ENCODE data around the gene MRPL58.

DNA sequence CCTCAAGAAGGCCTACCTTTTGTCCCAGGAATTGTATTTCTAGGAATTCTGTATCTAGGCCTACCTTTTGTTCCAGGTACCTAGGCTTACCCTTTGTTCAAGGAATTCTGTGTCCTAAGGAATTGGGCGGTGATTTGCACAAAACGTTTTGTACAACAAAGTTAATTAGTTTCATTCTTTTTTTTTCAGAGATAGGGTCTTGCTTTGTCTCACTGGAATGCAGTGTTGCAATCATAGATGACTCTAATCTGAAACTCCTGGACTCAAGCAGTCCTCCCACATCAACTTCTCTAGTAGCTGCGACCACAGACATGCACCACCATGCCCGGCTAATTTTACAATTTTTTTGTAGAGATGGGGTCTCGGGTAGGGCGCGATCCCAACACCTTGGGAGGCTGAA lies 18.0 kb upstream of the MRPL58 start:
- no peak for TF ChIP-seq ZBTB7A (tag by site-specific recombination; IDR thresholded peaks at IDR 0.05; ENCODE audit: low read depth)
- no peak for TF ChIP-seq BCL11A (tag by site-specific recombination; IDR thresholded peaks at IDR 0.05; ENCODE audit: low read depth)
- TF ChIP-seq, protein P1, sequence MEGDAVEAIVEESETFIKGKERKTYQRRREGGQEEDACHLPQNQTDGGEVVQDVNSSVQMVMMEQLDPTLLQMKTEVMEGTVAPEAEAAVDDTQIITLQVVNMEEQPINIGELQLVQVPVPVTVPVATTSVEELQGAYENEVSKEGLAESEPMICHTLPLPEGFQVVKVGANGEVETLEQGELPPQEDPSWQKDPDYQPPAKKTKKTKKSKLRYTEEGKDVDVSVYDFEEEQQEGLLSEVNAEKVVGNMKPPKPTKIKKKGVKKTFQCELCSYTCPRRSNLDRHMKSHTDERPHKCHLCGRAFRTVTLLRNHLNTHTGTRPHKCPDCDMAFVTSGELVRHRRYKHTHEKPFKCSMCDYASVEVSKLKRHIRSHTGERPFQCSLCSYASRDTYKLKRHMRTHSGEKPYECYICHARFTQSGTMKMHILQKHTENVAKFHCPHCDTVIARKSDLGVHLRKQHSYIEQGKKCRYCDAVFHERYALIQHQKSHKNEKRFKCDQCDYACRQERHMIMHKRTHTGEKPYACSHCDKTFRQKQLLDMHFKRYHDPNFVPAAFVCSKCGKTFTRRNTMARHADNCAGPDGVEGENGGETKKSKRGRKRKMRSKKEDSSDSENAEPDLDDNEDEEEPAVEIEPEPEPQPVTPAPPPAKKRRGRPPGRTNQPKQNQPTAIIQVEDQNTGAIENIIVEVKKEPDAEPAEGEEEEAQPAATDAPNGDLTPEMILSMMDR (tag by site-specific recombination; IDR thresholded peaks at IDR 0.05), result no peak
